Measurements from ENCODE around the gene GLRA2.

The GLRA2 gene

GRCh38 chrX:14529290-14529989, at the start of gene GLRA2:
GLRA2 (plus strand) TSS chrX:14529536; CDS start chrX:14530058, 522 bp downstream.
- DNase-seq (ENCODE audit: low read depth in 2 of 2) = no peak

- no peak for DNase-seq (ENCODE audit: low read depth in 2 of 2)
Measured at GRCh38 chrX:14489437-14489836, 39.9 kb upstream of the GLRA2 start.

- DNase-seq (ENCODE audit: low read depth in 2 of 2) = no peak
Measured at GRCh38 chrX:14491689-14492088, 37.6 kb upstream of the GLRA2 start.

DNA sequence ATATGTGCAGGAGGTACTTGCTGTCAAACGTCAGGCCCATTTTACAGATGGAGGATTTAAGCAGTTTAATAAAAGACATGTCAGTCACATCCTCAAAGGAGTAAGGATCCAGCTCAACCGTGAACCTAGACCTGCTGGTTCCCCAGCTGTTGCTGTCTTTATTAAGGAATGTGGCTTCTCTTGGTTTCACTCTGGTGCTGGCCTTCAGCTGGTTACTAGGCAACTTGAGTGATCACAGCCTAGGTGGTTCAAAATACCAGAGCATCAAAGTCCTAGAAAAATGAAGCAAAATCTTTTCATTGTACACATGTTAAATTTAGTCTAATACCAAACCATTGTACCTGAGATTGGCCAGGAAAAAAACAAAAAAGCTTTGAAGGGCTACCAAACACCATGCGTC, 32.7 kb upstream of the GLRA2 start:
- DNase-seq (ENCODE audit: low read depth in 2 of 2) = no peak

- DNase-seq (ENCODE audit: low read depth in 2 of 2) = peak; percentile 0 to 3
Measured at GRCh38 chrX:14497184-14497666, 32.1 kb upstream of the GLRA2 start.

- no peak for DNase-seq (ENCODE audit: low read depth in 2 of 2)
Measured at GRCh38 chrX:14501327-14501726, 28.0 kb upstream of the GLRA2 start.

GRCh38 chrX:14504960-14505538, 24.3 kb upstream of the GLRA2 start:
- DNase-seq (ENCODE audit: low read depth in 2 of 2) = no peak

DNA sequence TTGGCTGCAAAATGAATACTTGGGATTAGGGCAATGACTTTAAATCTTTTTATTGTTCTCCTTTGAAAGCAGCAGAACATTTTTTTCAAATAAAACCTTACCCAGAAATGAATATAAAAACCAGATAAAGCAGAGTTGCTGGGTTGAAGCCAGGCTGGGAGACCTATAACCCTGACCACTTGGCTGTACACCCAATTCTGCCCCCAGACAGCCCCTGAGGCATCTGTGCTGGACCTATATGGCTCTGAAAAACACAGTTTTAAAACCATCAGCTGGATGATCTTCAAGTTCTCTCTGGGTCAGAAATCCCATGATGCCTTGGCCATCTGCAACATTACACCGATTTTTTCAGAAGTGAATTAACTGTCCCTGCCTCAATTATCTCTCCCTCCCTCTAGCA, 23.7 kb upstream of the GLRA2 start:
- DNase-seq (ENCODE audit: low read depth in 2 of 2) = no peak

DNA sequence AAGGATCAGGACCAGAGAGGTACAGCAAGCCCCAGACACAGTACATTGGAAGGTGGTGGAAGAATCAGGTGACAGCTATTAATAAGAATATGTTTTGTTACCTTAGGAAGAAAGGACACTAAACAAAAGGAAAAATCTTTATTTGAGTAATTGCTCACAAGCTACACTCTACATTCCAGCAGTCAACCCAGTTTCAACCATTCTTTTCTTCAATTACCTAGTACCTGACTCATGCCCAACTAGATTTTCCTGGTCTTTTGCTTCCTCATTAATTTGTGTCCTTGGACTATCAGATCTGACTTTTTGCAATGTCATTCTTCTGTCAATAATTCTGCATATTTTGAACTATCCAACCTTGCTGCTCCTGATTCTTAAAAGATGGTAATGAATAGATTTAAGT, 22.5 kb upstream of the GLRA2 start:
- DNase-seq (ENCODE audit: low read depth in 2 of 2) = no peak

DNA sequence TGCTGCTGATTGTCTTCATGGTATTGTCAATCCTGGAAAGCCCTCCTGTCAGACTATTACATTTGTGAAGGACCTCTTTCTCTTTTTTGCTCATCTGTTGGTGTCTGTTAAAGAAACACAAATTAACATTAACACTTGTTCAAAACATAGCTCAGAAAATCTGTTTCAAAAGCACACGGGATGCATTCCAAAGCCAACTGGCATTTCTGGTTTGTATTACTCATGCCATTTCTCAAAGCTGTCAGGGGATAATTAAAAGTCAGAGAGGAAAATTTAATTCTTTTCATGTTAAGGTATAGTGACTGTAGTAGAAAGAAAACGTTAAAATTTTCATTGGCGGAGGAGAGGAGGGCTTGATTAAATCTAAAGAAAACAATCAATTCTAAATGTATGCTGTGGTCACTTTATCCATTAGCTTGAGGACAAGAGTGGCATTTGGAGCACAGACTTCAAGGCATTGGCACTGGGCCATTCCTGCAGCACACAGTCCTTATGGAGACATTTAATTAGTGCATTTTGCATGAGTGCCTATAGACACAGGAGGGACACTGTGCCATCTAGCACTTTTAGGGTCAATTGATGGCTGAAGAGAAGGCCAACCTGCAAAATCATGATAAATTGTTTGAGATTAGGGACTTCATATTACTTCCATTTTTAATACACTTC, 21.2 kb upstream of the GLRA2 start:
- DNase-seq (ENCODE audit: low read depth in 2 of 2) = no peak

DNA sequence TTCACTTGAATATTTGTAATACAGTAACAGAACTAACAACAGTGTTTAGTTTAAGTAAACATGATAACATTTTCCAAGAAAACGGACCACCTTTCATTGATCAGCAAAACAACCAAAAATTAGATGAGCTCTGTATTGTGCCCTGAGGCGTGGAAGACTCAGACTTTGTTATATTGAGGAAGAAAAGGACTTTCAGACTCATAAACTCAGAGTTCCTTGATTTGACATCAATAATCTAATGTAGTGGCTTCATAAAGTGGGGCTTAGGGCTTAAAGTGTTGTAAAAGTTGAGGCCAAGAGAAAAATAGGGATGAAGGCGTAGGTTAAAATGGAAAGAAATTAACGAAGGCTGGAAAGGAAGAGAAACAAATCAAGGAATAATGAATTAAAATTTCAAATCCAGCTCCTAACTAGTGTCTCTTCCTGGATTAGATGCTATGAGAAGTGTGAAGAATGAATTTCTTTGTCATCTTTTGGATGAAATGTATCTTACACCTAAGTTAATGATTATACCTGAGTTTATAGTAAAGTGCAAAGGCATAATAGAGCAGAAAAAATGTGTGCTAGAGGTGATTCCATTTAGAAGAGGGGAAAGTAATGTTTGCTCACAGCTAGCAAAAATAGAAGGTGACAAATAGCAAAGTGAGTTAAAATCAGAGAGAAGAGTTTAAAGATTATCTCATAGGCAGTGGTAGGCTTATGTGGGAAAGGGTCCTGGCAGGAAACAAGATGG, 19.8 kb upstream of the GLRA2 start:
- no peak for DNase-seq (ENCODE audit: low read depth in 2 of 2)

- DNase-seq (ENCODE audit: low read depth in 2 of 2) = peak; percentile 2 to 40
Measured at GRCh38 chrX:14528629-14529289, 577 bp upstream of the GLRA2 start.

DNA sequence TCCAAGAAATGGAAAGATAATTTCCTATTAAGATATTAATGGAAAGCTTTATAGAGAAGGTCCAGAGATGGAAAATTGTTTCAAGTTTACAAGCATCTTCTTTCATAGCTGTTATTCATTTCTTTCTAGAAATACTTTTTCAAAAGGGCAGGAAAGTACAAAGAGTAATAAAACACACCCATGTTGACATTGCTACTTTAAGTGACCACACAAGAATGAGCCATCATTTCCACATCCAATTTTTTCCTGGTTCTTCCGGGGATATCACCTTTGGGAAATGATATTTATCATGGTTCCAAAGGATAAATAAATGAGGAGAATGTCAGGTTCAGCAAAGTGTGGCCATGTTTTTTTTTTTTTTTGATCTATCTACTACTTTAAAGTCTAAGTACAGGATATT, 4.5 kb downstream of the GLRA2 start:
- DNase-seq (ENCODE audit: low read depth in 2 of 2) = no peak

DNA sequence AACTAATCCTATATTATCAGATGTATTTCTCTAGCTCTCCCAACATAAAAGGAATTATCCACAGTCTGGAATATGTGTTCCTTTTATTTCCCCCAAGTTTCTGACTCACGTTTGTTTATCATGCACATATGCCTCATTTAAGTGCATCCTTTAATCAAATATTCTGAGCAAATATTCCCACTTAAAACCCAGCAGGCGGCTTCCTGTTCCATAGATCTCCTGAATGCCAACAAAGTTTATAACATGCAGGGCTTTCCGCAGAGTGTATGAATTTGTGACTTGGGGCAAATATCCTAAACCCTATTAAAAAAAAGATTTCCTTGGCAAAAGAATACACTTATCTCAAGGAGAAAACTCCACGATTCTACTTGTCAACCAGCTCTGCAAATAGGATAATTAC, 16.9 kb downstream of the GLRA2 start:
- DNase-seq (ENCODE audit: low read depth in 2 of 2) = no peak

DNA sequence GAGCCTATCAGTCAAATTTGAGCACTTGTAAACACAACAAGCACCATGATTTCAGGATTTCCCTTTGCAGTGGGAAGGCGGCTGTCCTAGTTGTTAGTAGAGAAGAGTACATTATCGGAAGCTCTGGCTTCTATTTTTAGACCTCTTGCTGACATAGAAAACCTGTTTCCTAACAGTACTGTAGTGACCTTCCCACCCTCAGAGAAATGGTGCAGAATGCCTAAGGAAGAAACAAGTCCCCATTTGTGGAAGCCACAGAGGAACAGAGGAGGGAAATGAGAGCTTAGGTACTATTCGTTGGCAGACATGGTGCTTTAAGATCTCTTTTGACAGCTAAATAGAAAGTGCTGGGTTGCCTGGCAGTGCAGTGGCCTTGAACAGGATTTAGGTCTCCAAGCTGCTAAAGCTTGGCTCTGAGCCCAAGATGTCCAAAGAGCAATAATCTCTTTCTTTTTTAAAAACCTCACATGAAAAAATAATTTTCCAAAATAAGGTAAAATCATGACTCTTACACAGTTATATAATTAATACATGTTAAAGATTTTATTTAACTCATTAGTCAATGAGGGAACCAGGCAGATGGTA, 24.9 kb downstream of the GLRA2 start:
- no peak for DNase-seq (ENCODE audit: low read depth in 2 of 2)

DNA sequence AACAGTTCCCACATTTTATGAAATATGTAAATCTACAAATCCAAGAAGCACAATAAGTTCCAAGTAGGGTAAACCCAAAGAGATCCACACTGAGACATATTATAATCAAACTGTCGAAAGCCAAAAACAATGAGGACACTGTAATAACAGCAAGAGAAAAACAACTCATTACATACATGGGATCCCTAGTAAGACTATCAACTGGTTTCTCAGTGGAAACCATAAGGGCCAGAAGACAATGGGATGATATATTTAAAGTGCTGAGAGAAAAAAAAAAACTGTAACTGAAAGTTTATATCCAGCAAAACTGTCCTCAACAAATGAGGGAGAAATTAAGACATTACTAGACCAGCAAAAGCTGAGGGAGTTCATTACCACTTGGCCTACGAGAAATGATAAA, 34.7 kb downstream of the GLRA2 start:
- DNase-seq (ENCODE audit: low read depth in 2 of 2) = no peak

GRCh38 chrX:14573161-14573560, 43.8 kb downstream of the GLRA2 start:
- DNase-seq (ENCODE audit: low read depth in 2 of 2) = no peak

GRCh38 chrX:14581081-14581480, 51.7 kb downstream of the GLRA2 start:
- no peak for DNase-seq (ENCODE audit: low read depth in 2 of 2)

- no peak for DNase-seq (ENCODE audit: low read depth in 2 of 2)
Measured at GRCh38 chrX:14584548-14584947, 55.2 kb downstream of the GLRA2 start.

DNA sequence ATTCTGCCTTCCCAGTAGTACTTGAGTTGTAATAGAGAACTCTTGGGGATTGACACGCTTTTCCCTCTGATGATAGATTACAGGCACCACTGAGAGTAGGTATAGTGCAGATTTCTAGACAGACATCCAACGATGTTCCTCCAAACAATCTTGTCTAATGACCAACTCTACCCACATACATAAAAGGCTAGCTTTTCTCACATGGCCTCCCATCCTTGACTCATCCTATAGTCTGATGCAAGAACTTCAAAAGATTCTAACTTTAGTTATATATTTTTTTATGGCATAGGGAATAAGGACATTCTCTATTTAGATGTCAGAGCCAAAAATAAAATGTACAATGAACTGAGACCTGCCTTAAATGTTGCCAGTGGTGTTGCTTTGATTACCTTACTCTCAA, 60.9 kb downstream of the GLRA2 start:
- DNase-seq (ENCODE audit: low read depth in 2 of 2) = no peak

- no peak for DNase-seq (ENCODE audit: low read depth in 2 of 2)
Measured at GRCh38 chrX:14590693-14591424, 61.5 kb downstream of the GLRA2 start.

Data from stimulated activated CD8-positive, alpha-beta memory T cell treated with anti-CD3 and anti-CD28 coated beads, Interleukin-15, amount 100 ng/mL, for 48 hours (primary cell).